ENCODE measurements around the gene MEF2C.

- TF ChIP-seq GATA2 (IDR thresholded peaks at IDR 0.05; ENCODE audit: low read depth, low read length) (no peak), GATA3 (IDR thresholded peaks at IDR 0.05; ENCODE audit: low read depth, low read length) (no peak)
Observed at GRCh38 chr5:88870285-88870684, 12.7 kb downstream of the MEF2C start.

All from SH-SY5Y (cell line).